ENCODE data around the gene DIP2B.

DNA sequence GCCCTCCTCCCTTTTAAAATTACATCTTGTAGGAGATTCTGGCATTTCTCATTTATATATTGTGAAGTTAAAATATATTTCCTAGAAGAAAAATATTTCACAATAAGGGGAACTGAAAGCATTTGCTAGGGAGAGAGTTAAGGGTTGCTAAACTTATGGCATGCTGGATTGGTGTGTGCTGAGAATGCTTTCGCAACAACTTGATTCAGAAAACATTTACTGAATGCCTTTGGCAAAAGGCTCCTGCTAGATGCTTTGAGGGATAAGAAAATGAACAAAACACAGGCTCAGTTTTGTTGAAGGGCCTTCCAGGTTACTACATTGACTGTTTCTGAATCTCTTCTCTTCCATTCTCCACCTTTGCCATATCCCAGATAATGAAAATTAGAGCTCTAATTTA, 67.5 kb downstream of the DIP2B start:
- TF ChIP-seq, protein P1, sequence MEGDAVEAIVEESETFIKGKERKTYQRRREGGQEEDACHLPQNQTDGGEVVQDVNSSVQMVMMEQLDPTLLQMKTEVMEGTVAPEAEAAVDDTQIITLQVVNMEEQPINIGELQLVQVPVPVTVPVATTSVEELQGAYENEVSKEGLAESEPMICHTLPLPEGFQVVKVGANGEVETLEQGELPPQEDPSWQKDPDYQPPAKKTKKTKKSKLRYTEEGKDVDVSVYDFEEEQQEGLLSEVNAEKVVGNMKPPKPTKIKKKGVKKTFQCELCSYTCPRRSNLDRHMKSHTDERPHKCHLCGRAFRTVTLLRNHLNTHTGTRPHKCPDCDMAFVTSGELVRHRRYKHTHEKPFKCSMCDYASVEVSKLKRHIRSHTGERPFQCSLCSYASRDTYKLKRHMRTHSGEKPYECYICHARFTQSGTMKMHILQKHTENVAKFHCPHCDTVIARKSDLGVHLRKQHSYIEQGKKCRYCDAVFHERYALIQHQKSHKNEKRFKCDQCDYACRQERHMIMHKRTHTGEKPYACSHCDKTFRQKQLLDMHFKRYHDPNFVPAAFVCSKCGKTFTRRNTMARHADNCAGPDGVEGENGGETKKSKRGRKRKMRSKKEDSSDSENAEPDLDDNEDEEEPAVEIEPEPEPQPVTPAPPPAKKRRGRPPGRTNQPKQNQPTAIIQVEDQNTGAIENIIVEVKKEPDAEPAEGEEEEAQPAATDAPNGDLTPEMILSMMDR (IDR thresholded peaks at IDR 0.05), result no peak
- TF ChIP-seq POLR2AphosphoS5 (IDR thresholded peaks at IDR 0.05) (peak; percentile 76), POLR2A (IDR thresholded peaks at IDR 0.05) (no peak), EP300 (IDR thresholded peaks at IDR 0.05) (no peak)
